ENCODE results near the gene GALNT7. TPM values are rescaled to one million over a fixed set of nuclear protein-coding genes. Genes with fewer than 3 reads are reported as not detected.

GALNT7 gene
- total and polyA plus RNA-seq, 2 of the 13 experiments (the other 11 are each of a cell fraction or from before 2014, with no cell fraction given) = 0.08 to 0.13 TPM

GRCh38 chr4:173370477-173371291, 202.1 kb downstream of the GALNT7 start, which contains the start of gene SAP30 (continued):
- TF ChIP-seq ZBTB44 (CRISPR knock-in tag; IDR thresholded peaks at IDR 0.05) (no peak), ZFP62 (CRISPR knock-in tag; IDR thresholded peaks at IDR 0.05) (no peak), ZNF574 (CRISPR knock-in tag; IDR thresholded peaks at IDR 0.05) (0 out of 2 replicates have a peak, but pooled peaks have one; percentile 50), RFXAP (CRISPR knock-in tag; IDR thresholded peaks at IDR 0.05; ENCODE audit: borderline replicate concordance) (peak; percentile 58; the same call in 1 of the 2 replicates), IKZF1 (IDR thresholded peaks at IDR 0.05) (no peak), ETS1 (CRISPR knock-in tag; IDR thresholded peaks at IDR 0.05) (no peak), SP140L (CRISPR knock-in tag; IDR thresholded peaks at IDR 0.05; ENCODE audit: borderline replicate concordance) (no peak), PHB2 (IDR thresholded peaks at IDR 0.05; ENCODE audit: partially characterized antibody) (no peak), MIER2 (CRISPR knock-in tag; IDR thresholded peaks at IDR 0.05) (0 out of 2 replicates have a peak, but pooled peaks have one; percentile 38), CHD2 (IDR thresholded peaks at IDR 0.05; ENCODE audit: low read depth, low read length) (no peak), REST (IDR thresholded peaks at IDR 0.05; ENCODE audit: borderline replicate concordance in 1 of 2, low read depth in 1 of 2, low read length in 2 of 2) (peak; percentile 11 to 80; a peak in 3 of 4 replicates), TOE1 (CRISPR knock-in tag; IDR thresholded peaks at IDR 0.05) (no peak), RNF2 (conservative IDR thresholded peaks at IDR 0.05; ENCODE audit: low read depth) (no peak), PREB (CRISPR knock-in tag; IDR thresholded peaks at IDR 0.05) (no peak), HNRNPL (IDR thresholded peaks at IDR 0.05; ENCODE audit: low read depth, low read length) (no peak), MATR3 (CRISPR knock-in tag; IDR thresholded peaks at IDR 0.05) (no peak), NR1H2 (CRISPR knock-in tag; IDR thresholded peaks at IDR 0.05; ENCODE audit: borderline replicate concordance, low read depth) (no peak), CERS6 (CRISPR knock-in tag; IDR thresholded peaks at IDR 0.05) (no peak)

All from HepG2 (cell line).